Suprapubic skin (tissue), 4 donors: Measurements from ENCODE around the gene BHLHA15. TPM values are rescaled to one million over a fixed set of nuclear protein-coding genes. Genes with fewer than 3 reads are reported as not detected.

Experiments
- DNase-seq, 2 donors: peaks; one replicate each; pipeline ENCODE4 v3.0.0-alpha.2; 2019; ENCODE audit warnings: low spot score in 2 of 2
- H3K27ac ChIP-seq: fragments of 200-600 bp; sonication (generic); one replicate; pipeline ENCODE4 v1.5.1; 2019
- H3K27me3 ChIP-seq: fragments of 200-600 bp; sonication (generic); one replicate; pipeline ENCODE4 v1.5.1; 2019
- H3K36me3 ChIP-seq: fragments of 200-600 bp; sonication (generic); one replicate; pipeline ENCODE4 v1.5.1; 2019
- H3K4me1 ChIP-seq: fragments of 200-600 bp; sonication (generic); one replicate; pipeline ENCODE4 v1.5.1; 2019
- H3K4me3 ChIP-seq: fragments of 200-600 bp; sonication (generic); one replicate; pipeline ENCODE4 v1.5.1; 2019; ENCODE audit warnings: mild to moderate bottlenecking
- H3K9me3 ChIP-seq: fragments of 200-600 bp; sonication (generic); one replicate; pipeline ENCODE4 v1.5.1; 2019
- CTCF ChIP-seq, 2 donors: fragments of 200-600 bp in 1 of 2; fragments of 450-650 bp in 1 of 2; sonication (generic) in 1 of 2; IDR thresholded peaks; one replicate each; pipeline ENCODE4 v1.5.1; 2016 to 2019; ENCODE audit warnings: antibody characterized with exemption in 2 of 2, mild to moderate bottlenecking in 1 of 2, moderate library complexity in 1 of 2
- EP300 ChIP-seq: sonication (generic); formaldehyde crosslinking; IDR thresholded peaks from one replicate; pipeline ENCODE4 v1.6.1; 2017; ENCODE audit warnings: antibody characterized with exemption
- POLR2A ChIP-seq, 2 donors: fragments of 450-650 bp; IDR thresholded peaks; one replicate each; pipeline ENCODE4 v1.6.1; 2017; ENCODE audit warnings: antibody characterized with exemption in 2 of 2, mild to moderate bottlenecking in 2 of 2, moderate library complexity in 2 of 2
- POLR2AphosphoS5 ChIP-seq, 3 donors: sonication (generic); formaldehyde crosslinking; IDR thresholded peaks; one replicate each; pipeline ENCODE4 v1.6.1; 2017; ENCODE audit warnings: antibody characterized with exemption in 3 of 3
- WGBS: methylation state at CpG from one replicate; pipeline ENCODE4 v1.1.5; 2018; 5-methylcytosine and 5-hydroxymethylcytosine counted together
- total RNA-seq, 4 donors: library from RNA; depleted of rRNA; stranded (reverse); fragments of >200 nt; gene quantifications; one replicate each; pipeline ENCODE4 v1.1.0, GENCODE V29; 2016

Gene BHLHA15
- total RNA-seq, 4 donors from 2014 or later: 1.2 to 7.8 (median 4.4) TPM

GRCh38 chr7:98254951-98255610, 43.8 kb downstream of the BHLHA15 start:
- TF ChIP-seq POLR2AphosphoS5 (IDR thresholded peaks at IDR 0.05): no peak
- TF ChIP-seq POLR2A (IDR thresholded peaks at IDR 0.05): no peak
- TF ChIP-seq EP300: no peak
- TF ChIP-seq CTCF (IDR thresholded peaks at IDR 0.05): no peak
- WGBS: 87% methylated on average over 11 of the region's 11 CpGs
- peaks cover 6% of the 10 kb centered on the region for H3K36me3 ChIP-seq
- peaks cover 27% of the 10 kb centered on the region for H3K4me1 ChIP-seq
- no peaks in the 10 kb centered on the region for H3K9me3 ChIP-seq
- no peaks in the 10 kb centered on the region for H3K27me3 ChIP-seq
- DNase-seq: no peak
- H3K27ac ChIP-seq: no peak overlapping the region
- H3K4me3 ChIP-seq: no peak overlapping the region

- DNase-seq: no peak
- H3K36me3 ChIP-seq: peaks cover 9% of the 10 kb centered on the region
- no peak for TF ChIP-seq POLR2AphosphoS5 (IDR thresholded peaks at IDR 0.05)
- no peak for TF ChIP-seq CTCF (IDR thresholded peaks at IDR 0.05)
- no peak for TF ChIP-seq POLR2A (IDR thresholded peaks at IDR 0.05)
- no peak for TF ChIP-seq EP300
- no peaks in the 10 kb centered on the region for H3K27me3 ChIP-seq
- WGBS: 94% methylated on average over 7 of the region's 7 CpGs
- peaks cover 13% of the 10 kb centered on the region for H3K4me1 ChIP-seq
- no peak overlapping the region for H3K27ac ChIP-seq
- H3K4me3 ChIP-seq: no peak overlapping the region
- H3K9me3 ChIP-seq: no peaks in the 10 kb centered on the region
These were observed 45.2 kb downstream of the BHLHA15 start for GRCh38 chr7:98256431-98256830.

DNA sequence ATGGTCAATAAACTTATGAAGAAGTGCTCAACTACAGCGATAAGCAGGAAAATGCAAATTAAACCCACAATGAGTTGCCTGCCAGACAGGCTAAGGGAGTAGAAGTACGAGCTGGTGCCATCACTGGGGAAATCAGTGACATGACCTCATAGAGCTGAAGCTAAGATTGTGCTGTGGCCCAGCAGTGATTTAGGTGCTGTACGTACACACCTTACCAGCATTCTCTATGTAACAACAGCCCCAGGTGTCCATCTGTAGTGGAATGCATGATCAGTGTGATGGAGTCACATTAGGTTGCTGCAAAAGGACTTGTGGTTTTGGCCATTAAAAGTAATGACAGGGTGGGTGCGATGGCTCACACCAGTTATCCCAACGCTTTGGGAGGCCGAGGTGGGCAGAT, 46.5 kb downstream of the BHLHA15 start:
- H3K27ac ChIP-seq: no peak overlapping the region
- H3K36me3 ChIP-seq: peaks cover 15% of the 10 kb centered on the region
- peaks cover 5% of the 10 kb centered on the region for H3K4me1 ChIP-seq
- no peaks in the 10 kb centered on the region for H3K9me3 ChIP-seq
- no peaks in the 10 kb centered on the region for H3K27me3 ChIP-seq
- DNase-seq: no peak
- TF ChIP-seq POLR2A (IDR thresholded peaks at IDR 0.05) (no peak), EP300 (no peak), POLR2AphosphoS5 (IDR thresholded peaks at IDR 0.05) (no peak), CTCF (IDR thresholded peaks at IDR 0.05) (no peak)
- 90% methylated on average over 6 of the region's 6 CpGs for whole genome bisulfite sequencing
- H3K4me3 ChIP-seq: no peak overlapping the region

Other genes with a start within 250 kb of the BHLHA15 start
- gene OCM2, start 221.2 kb upstream of the BHLHA15 start, total RNA-seq: not detected
- gene LMTK2, start 104.6 kb upstream of the BHLHA15 start, total RNA-seq: 10 to 100 TPM; 34.0 to 45.1 (median 39.8) TPM
- 10 to 100 TPM; 15.3 to 20.9 (median 16.5) TPM for gene TECPR1, start 40.8 kb downstream of the BHLHA15 start, total RNA-seq
- 10 to 100 TPM; 36.4 to 52.9 (median 45.2) TPM for gene BRI3, start 70.2 kb downstream of the BHLHA15 start, total RNA-seq
- gene BAIAP2L1, start 189.7 kb downstream of the BHLHA15 start, total RNA-seq: 10 to 100 TPM; 24.3 to 28.2 (median 26.9) TPM